H1 (cell line): ENCODE measurements around the gene C16orf87. TPM values are rescaled to one million over a fixed set of nuclear protein-coding genes. Genes with fewer than 3 reads are reported as not detected.
"Not testable (repeated sequence)": the region's sequence is repeated elsewhere in the genome, so short reads cannot be mapped to it uniquely, and the experiment has no call there.

Source experiments
- CTCF ChIA-PET: fragments of 300-600 bp; sonication (Branson Sonifier 250); formaldehyde crosslinking; loops from one replicate; lab custom pipeline; 2021; ENCODE audit not compliant: partially characterized antibody; lab: Charles Lee
- POLR2A ChIA-PET: fragments of 300-600 bp; sonication (Branson Sonifier 250); formaldehyde crosslinking; loops from one replicate; lab custom pipeline; 2021; ENCODE audit warnings: inconsistent platforms; ENCODE audit not compliant: partially characterized antibody; lab: Charles Lee
- DNase-seq, 2 experiments: peaks; one replicate each; pipeline versions ENCODE4 v3.0.0 to v3.0.0-alpha.2; 2010 to 2022; ENCODE audit warnings: low spot score in 2 of 2, low read depth in 1 of 2, mixed read lengths in 1 of 2
- FAIRE-seq: peaks from 2 replicates; lab custom pipeline; 2011; peaks lifted over from hg19 to GRCh38; lab: Jason Lieb, UNC
- H2AFZ ChIP-seq: 2 replicates; pipeline ENCODE4 v1.8.1; 2012; ENCODE audit warnings: low read length, inconsistent platforms
- H2AK5ac ChIP-seq: 2 replicates; pipeline ENCODE4 v1.6.1; 2013; ENCODE audit warnings: low read depth, low read length
- H2BK120ac ChIP-seq: replicated peaks from 2 replicates; pipeline ENCODE3; 2013; ENCODE audit warnings: low read depth, low read length, inconsistent platforms
- H2BK12ac ChIP-seq: 2 replicates; pipeline ENCODE4 v1.6.1; 2013; ENCODE audit warnings: low read depth, low read length
- H2BK15ac ChIP-seq: 2 replicates; pipeline ENCODE4 v1.6.1; 2013; ENCODE audit warnings: low read length
- H2BK20ac ChIP-seq: 2 replicates; pipeline ENCODE4 v1.6.1; 2013; ENCODE audit warnings: low read length
- H2BK5ac ChIP-seq: 2 replicates; pipeline ENCODE4 v1.6.1; 2013; ENCODE audit warnings: low read depth, low read length
- H3K14ac ChIP-seq: 2 replicates; pipeline ENCODE4 v1.6.1; 2013; ENCODE audit warnings: inconsistent platforms; ENCODE audit not compliant: insufficient read length
- H3K18ac ChIP-seq: 2 replicates; pipeline ENCODE4 v1.6.1; 2013; ENCODE audit warnings: low read length; ENCODE audit errors: extremely low read depth
- H3K23ac ChIP-seq: 2 replicates; pipeline ENCODE4 v1.6.1; 2013; ENCODE audit warnings: inconsistent platforms; ENCODE audit not compliant: insufficient read length
- H3K23me2 ChIP-seq: 2 replicates; pipeline ENCODE4 v1.6.1; 2013; ENCODE audit warnings: low read depth, low read length
- H3K27ac ChIP-seq: 2 replicates; pipeline ENCODE4 v1.6.1; 2011; ENCODE audit warnings: low read depth, low read length, inconsistent platforms
- H3K27me3 ChIP-seq, 4 experiments: replicated peaks in 1 of 4; 1 replicate in 1 of 4; 2 replicates in 3 of 4; pipeline versions ENCODE4 v1.6.1 to v1.8.1; 2011 to 2013; ENCODE audit warnings: low read length in 3 of 4, mild to moderate bottlenecking in 3 of 4, inconsistent platforms in 2 of 4, mixed read lengths in 2 of 4, moderate library complexity in 1 of 4; ENCODE audit not compliant: control insufficient read depth in 3 of 4, insufficient read depth in 3 of 4; ENCODE audit errors: extremely low read depth in 1 of 4
- H3K36me3 ChIP-seq, 4 experiments: 2 replicates each; pipeline versions ENCODE4 v1.6.1 to v1.8.1; 2011 to 2013; ENCODE audit warnings: mild to moderate bottlenecking in 4 of 4, low read length in 3 of 4, moderate library complexity in 2 of 4, control low read depth in 1 of 4, inconsistent platforms in 1 of 4; ENCODE audit not compliant: insufficient read depth in 4 of 4, control insufficient read depth in 2 of 4
- H3K4ac ChIP-seq: replicated peaks from 2 replicates; pipeline ENCODE3; 2013; ENCODE audit warnings: low read length, low read depth, mixed read lengths, inconsistent platforms; ENCODE audit not compliant: insufficient read length
- H3K4me1 ChIP-seq, 4 experiments: replicated peaks in 1 of 4; 1 replicate in 1 of 4; 2 replicates in 3 of 4; pipeline versions ENCODE4 v1.6.1 to v1.8.1; 2011 to 2013; ENCODE audit warnings: low read length in 3 of 4, inconsistent platforms in 2 of 4, mixed read lengths in 1 of 4; ENCODE audit not compliant: insufficient read depth in 4 of 4, control insufficient read depth in 3 of 4
- H3K4me2 ChIP-seq, 2 experiments: 2 replicates each; pipeline versions ENCODE4 v1.6.1 to v1.8.1; 2011 to 2013; ENCODE audit warnings: low read depth in 2 of 2, low read length in 2 of 2, control low read depth in 1 of 2, inconsistent platforms in 1 of 2, mild to moderate bottlenecking in 1 of 2; ENCODE audit not compliant: insufficient read depth in 1 of 2
- H3K4me3 ChIP-seq, 4 experiments: fragments of 200-600, 300-600 bp in 1 of 4; sonication (generic), shearing (Covaris generic), sonication (Bioruptor Twin) in 1 of 4; 2 replicates each; pipeline versions ENCODE4 v1.5.1 to v1.8.1; 2011 to 2016; ENCODE audit warnings: low read length in 4 of 4, low read depth in 3 of 4, control low read depth in 2 of 4, inconsistent platforms in 2 of 4, mild to moderate bottlenecking in 2 of 4, mixed read lengths in 1 of 4, moderate library complexity in 1 of 4; ENCODE audit not compliant: insufficient read depth in 2 of 4; ENCODE audit errors: extremely low read depth in 1 of 4
- H3K56ac ChIP-seq: replicated peaks from 2 replicates; pipeline ENCODE3; 2013; ENCODE audit warnings: low read depth, mild to moderate bottlenecking, mixed read lengths, low read length, inconsistent platforms; ENCODE audit not compliant: insufficient read length
- H3K79me1 ChIP-seq: 2 replicates; pipeline ENCODE4 v1.6.1; 2013; ENCODE audit warnings: low read depth, low read length, control low read depth
- H3K79me2 ChIP-seq, 2 experiments: 2 replicates each; pipeline versions ENCODE4 v1.6.1 to v1.8.1; 2012 to 2013; ENCODE audit warnings: low read length in 2 of 2, mild to moderate bottlenecking in 2 of 2, inconsistent platforms in 1 of 2; ENCODE audit not compliant: insufficient read depth in 2 of 2, control insufficient read depth in 1 of 2
- H3K9ac ChIP-seq, 4 experiments: replicated peaks in 1 of 4; 1 replicate in 1 of 4; 2 replicates in 3 of 4; pipeline versions ENCODE4 v1.6.1 to v1.8.1; 2011 to 2013; ENCODE audit warnings: low read depth in 3 of 4, low read length in 3 of 4, control low read depth in 2 of 4, mild to moderate bottlenecking in 2 of 4, moderate library complexity in 2 of 4, inconsistent platforms in 1 of 4; ENCODE audit errors: extremely low read depth in 1 of 4
- H3K9me3 ChIP-seq, 2 experiments: 2 replicates each; pipeline versions ENCODE4 v1.6.1 to v1.8.1; 2012 to 2013; ENCODE audit warnings: mild to moderate bottlenecking in 2 of 2, moderate library complexity in 2 of 2, control low read depth in 1 of 2, inconsistent platforms in 1 of 2, low read depth in 1 of 2, low read length in 1 of 2, mixed read lengths in 1 of 2; ENCODE audit not compliant: insufficient read depth in 2 of 2
- H4K20me1 ChIP-seq, 2 experiments: replicated peaks in 1 of 2; 2 replicates each; pipeline versions ENCODE3 to v1.8.1; 2011 to 2013; ENCODE audit warnings: inconsistent platforms in 2 of 2, low read length in 2 of 2, mild to moderate bottlenecking in 1 of 2; ENCODE audit not compliant: insufficient read depth in 2 of 2, control insufficient read depth in 1 of 2
- H4K5ac ChIP-seq: 2 replicates; pipeline ENCODE4 v1.6.1; 2013; ENCODE audit warnings: low read length, low read depth, mixed read lengths, inconsistent platforms; ENCODE audit not compliant: insufficient read length
- H4K8ac ChIP-seq: 2 replicates; pipeline ENCODE4 v1.8.0; 2013; ENCODE audit warnings: mild to moderate bottlenecking, moderate library complexity, low read length, inconsistent platforms; ENCODE audit not compliant: insufficient read depth; ENCODE audit errors: extremely low read depth
- H4K91ac ChIP-seq: replicated peaks from 2 replicates; pipeline ENCODE3; 2013; ENCODE audit warnings: low read length, mixed read lengths, inconsistent platforms; ENCODE audit not compliant: insufficient read length
- CBX5 ChIP-seq: fragments of 300-800, 300-1000 bp; sonication (generic); IDR thresholded peaks from 2 replicates; pipeline ENCODE4 v1.7.1; 2016; ENCODE audit warnings: antibody characterized with exemption, low read length, low read depth
- EP300 ChIP-seq, 2 experiments: IDR thresholded peaks; 1 replicate in 1 of 2; 2 replicates in 1 of 2; pipeline ENCODE4 v1.6.1; 2011 to 2012; ENCODE audit warnings: low read depth in 2 of 2, low read length in 2 of 2, mild to moderate bottlenecking in 2 of 2, borderline replicate concordance in 1 of 2, inconsistent platforms in 1 of 2, moderate library complexity in 1 of 2
- GABPA ChIP-seq: IDR thresholded peaks from 2 replicates; pipeline ENCODE4 v1.6.1; 2011; ENCODE audit warnings: mild to moderate bottlenecking, low read length, moderate library complexity, borderline replicate concordance; ENCODE audit not compliant: insufficient read depth
- JUN ChIP-seq: IDR thresholded peaks from 2 replicates; pipeline ENCODE4 v1.6.1; 2011; ENCODE audit warnings: low read depth, mild to moderate bottlenecking, improper control_type of control experiment, low read length
- KDM1A ChIP-seq: fragments of 200-600, 300-600 bp; sonication (generic); IDR thresholded peaks from 2 replicates; pipeline ENCODE4 v1.7.1; 2016; ENCODE audit warnings: mild to moderate bottlenecking, low read length, borderline replicate concordance
- MAFK ChIP-seq: IDR thresholded peaks from 2 replicates; pipeline ENCODE4 v1.6.1; 2012; ENCODE audit warnings: low read depth, mild to moderate bottlenecking, improper control_type of control experiment, low read length
- WGBS, 2 experiments: shearing (Covaris generic) in 1 of 2; methylation state at CpG; one replicate each; pipeline versions ENCODE4 v1.1.6 to v1.1.7; 2013 to 2015; ENCODE audit warnings: low lambda C conversion rate in 2 of 2, mixed read lengths in 2 of 2, inconsistent platforms in 1 of 2, low coverage in 1 of 2, missing lambda C conversion rate in 1 of 2; ENCODE audit not compliant: insufficient replicate concordance in 2 of 2, insufficient coverage in 1 of 2, insufficient read length in 1 of 2; ENCODE audit errors: extremely low coverage in 1 of 2, missing lambda C conversion rate in 1 of 2; 5-methylcytosine and 5-hydroxymethylcytosine counted together
- polyA plus RNA-seq, 7 experiments: library from polyadenylated mRNA; depleted of rRNA in 3 of 7; stranded (reverse) in 5 of 7; unstranded in 2 of 7; fragments of >200 nt in 5 of 7; fragments of 200-250 nt in 2 of 7; gene quantifications; 1 replicate in 5 of 7; 2 replicates in 1 of 7; 4 replicates in 1 of 7; pipeline versions ENCODE4 v1.2.1 to v1.2.3, GENCODE V29; 2011 to 2013; ENCODE audit warnings: missing spikeins in 2 of 7, mixed read lengths in 2 of 7
- total RNA-seq: library from RNA; stranded (reverse); fragmentation: NEBNext Ultra II Directional; extraction: Animal tissue kit (Norgen Biotek cat#: 25700); gene quantifications from 2 replicates; pipeline ENCODE4 v1.2.1, GENCODE V29; 2021

The C16orf87 gene
- total and polyA plus RNA-seq, 2 of the 8 experiments (the other 6 are each of a cell fraction or from before 2014, with no cell fraction given), result 4.8 to 21.8 TPM

DNA sequence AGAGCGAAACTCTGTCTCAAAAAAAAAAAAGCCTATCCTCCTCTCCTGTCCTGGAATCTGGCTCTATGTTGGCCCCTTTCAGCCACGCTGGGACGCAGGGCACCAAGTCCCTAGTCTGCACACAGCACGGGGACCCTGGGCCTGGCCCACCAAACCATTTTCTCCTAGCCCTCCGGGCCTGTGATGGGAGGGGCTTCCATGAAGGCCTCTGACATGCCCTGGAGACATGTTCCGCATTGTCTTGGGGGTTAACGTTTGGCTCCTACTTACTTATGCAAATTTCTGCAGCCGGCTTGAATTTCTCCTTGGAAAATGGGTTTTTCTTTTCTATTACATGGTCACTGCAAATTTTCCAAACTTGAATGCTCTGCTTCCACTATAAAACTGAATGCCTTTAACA is 40.6 kb upstream of the C16orf87 start (continued):
- TF ChIP-seq CBX5 (no peak), GABPA (no peak), JUN (no peak), MAFK (no peak), KDM1A (no peak), EP300 (IDR thresholded peaks at IDR 0.05; ENCODE audit: borderline replicate concordance in 1 of 2, low read depth in 2 of 2, low read length in 2 of 2) (no peak)

DNA sequence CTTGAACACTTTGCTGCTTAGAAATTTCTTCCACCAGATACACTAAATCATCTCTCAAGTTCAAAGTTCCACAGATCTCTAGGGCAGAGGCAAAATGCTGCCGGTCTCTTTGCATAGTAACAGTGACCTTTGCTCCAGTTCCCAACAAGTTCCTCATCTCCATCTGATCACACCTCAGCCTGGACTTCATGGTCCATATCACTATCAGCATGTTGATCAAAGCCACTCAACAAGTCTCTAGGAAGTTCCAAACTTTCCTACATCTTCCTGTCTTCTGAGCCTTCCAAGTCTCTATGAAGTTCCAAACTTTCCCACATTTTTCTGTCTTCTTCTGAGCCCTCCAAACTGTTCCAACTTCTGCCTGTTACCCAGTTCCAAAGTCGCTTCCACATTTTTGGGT is 37.9 kb upstream of the C16orf87 start:
- not testable (repeated sequence) for H4K8ac ChIP-seq, H3K36me3 ChIP-seq, H3K18ac ChIP-seq, H2BK5ac ChIP-seq, FAIRE-seq, H4K5ac ChIP-seq, H2BK15ac ChIP-seq, H3K27ac ChIP-seq, H3K9ac ChIP-seq, H3K79me2 ChIP-seq, H4K91ac ChIP-seq, H3K23ac ChIP-seq, H3K79me1 ChIP-seq, H3K56ac ChIP-seq, H3K4me1 ChIP-seq, H3K27me3 ChIP-seq, H2BK12ac ChIP-seq, H3K4ac ChIP-seq, H3K9me3 ChIP-seq, H2AK5ac ChIP-seq, H3K4me3 ChIP-seq, H3K14ac ChIP-seq, H2AFZ ChIP-seq, H2BK20ac ChIP-seq, DNase-seq, H3K23me2 ChIP-seq, H2BK120ac ChIP-seq, H3K4me2 ChIP-seq, H4K20me1 ChIP-seq
- ChIA-PET CTCF (interaction anchor here (1.6 to 2.4 kb wide), 2 partner anchors 12 to 15 kb away, joined by 6 to 10 read pairs; no protein-coding TSS in a partner anchor), POLR2A (interaction anchor here (13.3 kb wide), 1 partner anchor 16 kb away, joined by 150 read pairs; the partner anchor contains the start of gene GPT2)
- WGBS, 2 experiments, result 100% methylated on average over 2 of the region's 2 CpGs; no CpG with 5 or more reads in 1 of the 2 experiments
